Ecto neural progenitor cell (in vitro differentiated cells): Measurements from ENCODE around the gene HMGN1.

Experiments
- DNase-seq: peaks from one replicate; pipeline ENCODE4 v3.0.0-alpha.2; 2018; ENCODE audit warnings: low spot score

The HMGN1 gene

DNA sequence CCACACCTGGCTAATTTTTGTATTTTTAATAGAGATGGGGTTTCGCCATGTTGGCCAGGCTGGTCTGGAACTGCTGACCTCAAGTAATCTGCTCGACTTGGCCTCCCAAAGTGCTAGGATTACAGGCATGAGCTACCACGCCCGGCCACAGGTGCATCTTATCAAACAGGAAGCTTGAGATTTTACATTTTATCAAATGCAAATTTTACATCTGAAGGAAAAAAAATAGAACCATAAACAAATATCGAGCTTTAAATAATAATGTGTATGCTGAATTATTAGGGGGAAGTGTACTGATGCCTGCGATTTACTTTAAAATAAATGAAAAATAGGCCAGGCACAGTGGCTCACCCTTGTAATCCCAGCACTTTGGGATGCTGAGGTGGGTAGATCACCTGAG is 18.9 kb downstream of the HMGN1 start:
- no peak for DNase-seq

DNA sequence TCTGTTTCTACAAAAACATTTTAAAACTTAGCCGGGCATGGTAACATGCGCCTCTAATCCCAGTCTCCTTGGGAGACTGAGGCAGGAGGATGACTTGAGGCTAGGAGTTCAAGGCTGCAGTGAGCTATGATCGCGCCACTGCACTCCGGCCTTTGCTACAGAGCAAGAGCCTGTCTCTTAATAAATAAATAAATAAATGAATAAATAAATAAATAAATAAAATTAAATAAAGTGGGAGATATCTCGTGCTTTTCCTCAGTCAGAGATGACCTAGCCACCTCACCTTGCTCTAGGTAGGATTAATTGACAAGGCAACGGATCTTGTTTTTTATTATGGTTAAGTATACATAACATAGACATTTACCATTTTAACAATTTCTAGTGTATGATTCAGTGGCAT is 21.2 kb downstream of the HMGN1 start:
- DNase-seq = no peak

DNA sequence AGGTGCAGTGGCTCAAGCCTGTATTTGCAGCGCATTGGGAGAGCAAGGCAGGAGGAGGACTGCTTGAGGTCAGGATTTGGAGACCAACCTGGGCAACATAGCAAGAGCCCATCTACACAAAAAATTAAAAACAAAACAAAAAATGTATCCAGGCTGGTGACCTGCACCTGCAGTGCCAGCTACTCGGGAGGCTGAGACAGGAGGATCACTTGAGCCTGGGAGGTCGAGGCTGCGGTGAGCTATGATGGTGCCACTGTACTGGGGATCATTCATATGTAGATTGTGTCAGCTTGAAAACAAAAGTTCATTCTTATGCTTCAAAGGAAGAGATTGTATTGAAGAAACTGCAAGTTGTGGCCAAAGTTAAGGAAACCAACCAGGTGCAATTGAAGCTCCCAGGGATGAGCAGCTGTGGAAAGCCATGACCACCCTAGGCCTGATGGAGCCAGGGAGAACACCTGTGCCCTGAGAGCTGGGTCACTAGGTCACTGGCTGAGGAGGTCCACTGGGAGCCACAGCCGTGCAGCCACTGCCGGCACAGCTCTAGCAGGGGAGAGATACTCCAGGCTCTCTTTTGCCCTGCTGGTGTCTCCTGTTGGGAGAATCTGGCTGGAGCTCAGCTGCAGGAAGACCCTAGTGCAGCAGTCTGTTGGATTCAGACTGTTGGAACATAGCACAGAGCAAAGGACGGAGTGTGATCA is 22.1 kb downstream of the HMGN1 start:
- no peak for DNase-seq

DNA sequence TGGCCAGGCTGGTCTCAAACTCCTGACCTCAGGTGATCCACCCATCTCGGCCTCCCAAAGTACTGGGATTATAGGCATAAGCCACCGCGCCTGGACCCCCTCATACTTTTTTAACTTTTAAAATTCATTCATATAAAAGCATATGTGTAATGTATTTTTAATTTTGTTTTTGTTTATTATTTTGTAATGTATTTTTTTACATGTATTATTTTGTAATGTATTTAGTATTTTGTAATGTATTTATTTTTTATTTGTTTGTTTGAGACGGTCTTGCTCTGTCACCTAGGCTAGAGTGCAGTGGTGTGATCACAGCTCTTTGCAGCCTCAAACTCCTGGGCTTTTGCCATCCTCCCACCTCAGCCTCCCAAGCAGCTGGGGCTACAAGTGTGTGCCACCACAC is 23.4 kb downstream of the HMGN1 start:
- no peak for DNase-seq

DNA sequence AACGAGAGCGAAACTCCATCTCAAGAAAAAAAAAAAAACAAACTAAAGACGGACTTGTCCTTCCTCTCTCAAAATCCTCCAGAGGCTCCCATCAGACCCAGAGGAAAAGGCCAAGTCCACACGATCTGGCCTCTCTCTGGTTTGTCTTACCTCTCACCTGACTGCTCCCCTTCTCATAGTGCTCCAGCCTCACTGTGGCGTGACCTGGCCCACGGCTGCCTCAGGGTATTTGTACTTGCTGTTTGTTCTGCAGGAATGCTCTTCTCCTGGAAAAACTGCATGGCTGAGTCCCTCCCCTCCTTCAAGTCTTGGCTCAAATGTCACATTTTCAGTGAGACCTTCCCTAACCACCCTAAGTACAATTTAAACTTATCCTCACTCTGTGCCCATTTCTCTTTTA is 27.5 kb downstream of the HMGN1 start:
- DNase-seq = no peak

- no peak for DNase-seq
Observed at GRCh38 chr21:39319814-39320332, 29.0 kb downstream of the HMGN1 start.

DNA sequence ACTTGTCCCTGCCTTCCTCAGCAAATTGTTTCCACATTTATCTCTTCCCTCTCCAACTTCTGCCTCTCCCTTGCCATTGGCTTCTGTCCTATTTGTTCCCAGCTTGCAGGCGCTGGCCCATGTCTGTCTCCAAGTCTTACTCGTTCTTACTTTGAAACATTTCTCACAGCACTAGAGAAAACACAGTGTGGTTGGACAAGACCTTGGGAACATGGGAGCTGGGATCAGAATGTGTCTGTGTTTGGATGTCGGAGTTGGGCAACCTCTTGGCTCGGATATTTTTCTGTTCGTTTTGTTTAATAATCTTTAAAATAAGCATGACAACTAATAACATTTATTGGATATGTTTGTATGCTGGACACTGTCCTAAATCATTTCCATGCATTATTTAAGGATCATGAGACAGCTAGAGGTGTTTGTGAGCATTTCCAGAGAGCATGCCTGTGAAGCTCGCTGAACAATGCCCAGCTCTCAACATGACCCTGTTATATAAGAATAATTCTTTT is 29.6 kb downstream of the HMGN1 start:
- no peak for DNase-seq

- DNase-seq = no peak
Observed at GRCh38 chr21:39318091-39318959, 30.6 kb downstream of the HMGN1 start.

DNA sequence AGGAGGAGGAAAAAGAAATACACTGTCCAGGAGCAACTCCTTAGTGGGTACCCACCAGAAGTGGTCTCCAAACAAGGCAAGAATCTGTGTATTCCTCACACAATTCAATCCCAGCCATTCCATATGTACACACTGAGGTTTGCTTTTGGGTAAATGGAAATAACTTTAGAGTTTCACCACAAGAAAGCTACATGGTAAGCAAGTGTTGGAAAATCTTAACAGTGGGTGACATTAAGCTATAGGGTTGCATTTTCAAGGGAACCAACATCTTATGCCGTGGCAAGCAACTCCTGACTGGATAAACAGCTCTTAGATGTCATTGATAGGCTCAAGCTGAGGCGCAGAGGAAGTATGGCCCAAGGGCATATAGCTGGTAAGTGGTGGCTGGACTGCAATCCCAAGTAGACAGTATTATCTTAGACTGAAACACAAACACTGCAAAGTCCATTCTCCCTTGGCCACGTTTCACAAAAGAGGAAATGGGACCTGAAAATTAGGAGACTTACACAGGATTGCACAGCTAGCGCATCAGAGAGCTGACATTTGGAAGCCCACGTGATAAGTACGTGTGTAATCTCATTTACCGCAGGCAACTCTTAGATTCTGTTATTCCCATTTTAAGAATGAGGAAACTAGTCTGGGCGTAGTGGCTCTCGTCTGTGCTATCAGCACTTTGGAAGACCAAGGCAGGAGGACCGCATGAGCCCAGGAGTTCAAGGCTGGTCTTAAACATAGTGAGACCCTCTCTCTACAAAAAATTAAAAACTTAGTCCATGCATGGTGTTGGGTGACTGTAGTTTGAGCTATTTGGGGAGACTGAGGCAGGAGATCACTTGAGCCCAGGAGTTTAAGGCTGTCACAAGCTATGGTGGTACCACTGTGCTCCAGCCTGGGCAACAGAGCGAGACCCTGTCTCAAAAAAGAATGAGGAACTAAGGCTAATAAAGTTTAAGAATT is 31.5 kb downstream of the HMGN1 start:
- DNase-seq = no peak

DNA sequence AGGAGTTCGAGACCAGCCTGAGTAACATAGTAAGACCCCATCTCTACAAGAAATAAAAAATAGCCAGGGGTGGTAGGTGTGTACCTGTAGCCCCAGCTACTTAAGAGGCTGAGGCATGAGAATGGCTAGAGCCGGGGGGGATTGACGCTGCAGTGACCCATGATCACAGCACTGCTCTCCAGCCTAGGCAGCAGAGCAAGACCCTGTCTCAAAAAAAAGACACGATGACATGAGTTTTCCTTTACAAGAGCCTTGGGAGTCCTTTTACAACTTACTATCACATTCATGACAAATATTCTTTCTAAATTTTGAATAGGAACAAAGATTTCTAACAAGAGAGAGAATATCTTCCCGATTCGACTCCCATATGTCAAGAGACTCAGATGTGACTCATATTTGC is 32.2 kb downstream of the HMGN1 start:
- DNase-seq = no peak

- no peak for DNase-seq
Observed at GRCh38 chr21:39315603-39316445, 33.1 kb downstream of the HMGN1 start.

- no peak for DNase-seq
Observed at GRCh38 chr21:39314143-39315027, 34.5 kb downstream of the HMGN1 start.

- DNase-seq = peak; percentile 91
Observed at GRCh38 chr21:39313571-39314142, 35.2 kb downstream of the HMGN1 start, which contains the start of gene BRWD1. TSS of gene BRWD1 (minus strand) at chr21:39313632. CDS start at chr21:39313491, 141 bp downstream.

- DNase-seq = no peak
Observed at GRCh38 chr21:39313042-39313570, 35.8 kb downstream of the HMGN1 start.

GRCh38 chr21:39312112-39313041 is 36.5 kb downstream of the HMGN1 start:
- peak; percentile 95 for DNase-seq

- DNase-seq = no peak
Observed at GRCh38 chr21:39311164-39311563, 37.7 kb downstream of the HMGN1 start.

DNA sequence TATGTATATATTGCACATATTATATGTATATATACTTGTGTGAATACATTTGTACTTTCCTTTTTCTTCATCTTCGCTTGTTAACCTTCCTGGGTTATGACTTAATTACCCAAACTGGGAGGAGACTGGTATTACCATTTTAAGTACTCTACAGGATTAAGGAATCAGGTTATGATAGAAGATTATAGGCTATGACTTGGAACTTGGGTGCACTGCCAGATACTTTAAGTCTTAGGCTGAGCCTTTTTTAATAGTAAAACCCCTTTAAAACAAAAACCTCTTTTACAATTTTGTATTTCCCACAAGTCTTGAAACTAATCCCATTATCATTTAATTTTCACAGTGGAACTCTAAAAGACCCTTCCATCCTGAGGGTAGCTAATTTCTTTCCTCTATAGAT is 41.4 kb downstream of the HMGN1 start:
- no peak for DNase-seq

- no peak for DNase-seq
Observed at GRCh38 chr21:39300587-39300986, 48.3 kb downstream of the HMGN1 start.
